K562 (cell line): ENCODE results near the gene MACROD2. TPM values are rescaled to one million over a fixed set of nuclear protein-coding genes. Genes with fewer than 3 reads are reported as not detected.

Source experiments
- GTF3C2 ChIP-seq: IDR thresholded peaks from 3 replicates; pipeline ENCODE4 v1.6.1; 2011; ENCODE audit warnings: borderline replicate concordance, mild to moderate bottlenecking, moderate library complexity; ENCODE audit not compliant: insufficient read length; ENCODE audit errors: extremely low read depth
- KLF13 ChIP-seq: fragments of 450-650 bp; IDR thresholded peaks from 2 replicates; pipeline ENCODE4 v1.6.1; 2016; ENCODE audit warnings: missing genetic modification characterization, low read depth, mild to moderate bottlenecking, missing compliant biosample characterization, moderate library complexity, borderline replicate concordance
- MGA ChIP-seq: fragments of 450-650 bp; IDR thresholded peaks from 2 replicates; pipeline ENCODE4 v1.6.1; 2016; ENCODE audit warnings: mild to moderate bottlenecking, moderate library complexity
- ZNF23 ChIP-seq: fragments of 250-450 bp; sonication (Bioruptor Pico); IDR thresholded peaks from 2 replicates; pipeline ENCODE4 v1.4.0; 2020; ENCODE audit warnings: mild to moderate bottlenecking
- ZNF699 ChIP-seq: fragments of 250-450 bp; sonication (Bioruptor Pico); IDR thresholded peaks from 2 replicates; pipeline ENCODE4 v1.8.0; 2021; ENCODE audit warnings: mild to moderate bottlenecking, moderate library complexity; ENCODE audit not compliant: insufficient replicate concordance
- polyA plus RNA-seq, 8 experiments: library from polyadenylated mRNA; depleted of rRNA in 4 of 8; stranded (reverse) in 5 of 8; unstranded in 3 of 8; fragments of >200 nt; fragmentation: Nextera tagmentation in 2 of 8; fragmentation: Illumina TruSeq in 1 of 8; extraction: Ambion mirVana in 2 of 8; extraction: Trizol in 1 of 8; gene quantifications; 2 replicates each; pipeline versions ENCODE4 v1.2.1 to v1.2.3, GENCODE V29; 2011 to 2014; ENCODE audit warnings: inconsistent platforms in 1 of 8, missing spikeins in 1 of 8
- total RNA-seq, 7 experiments: library from RNA; depleted of rRNA in 6 of 7; stranded (reverse); fragments of >200 nt in 6 of 7; fragmentation: Illumina TruSeq in 2 of 7; extraction: Trizol in 2 of 7; gene quantifications; 2 replicates each; pipeline versions ENCODE4 v1.2.1 to v1.2.3, GENCODE V29; 2011 to 2021; ENCODE audit warnings: low replicate concordance in 1 of 7

The MACROD2 gene
- total and polyA plus RNA-seq, 9 of the 15 experiments (the other 6 are each of a cell fraction or from before 2014, with no cell fraction given), result not detected

- TF ChIP-seq KLF13 (tag), result no peak
- no peak for TF ChIP-seq MGA
- no peak for TF ChIP-seq GTF3C2
- no peak for TF ChIP-seq ZNF23 (CRISPR knock-in tag)
- no peak for TF ChIP-seq ZNF699 (CRISPR knock-in tag)
These were observed 2071.3 kb downstream of the MACROD2 start (continued) for GRCh38 chr20:16066571-16066970.
